HuH-7 (cell line): ENCODE results near the gene SERTAD1.

Experiments used
- DNase-seq: peaks from one replicate; pipeline ENCODE4 v3.0.0; 2011; ENCODE audit warnings: low spot score

Gene SERTAD1

DNA sequence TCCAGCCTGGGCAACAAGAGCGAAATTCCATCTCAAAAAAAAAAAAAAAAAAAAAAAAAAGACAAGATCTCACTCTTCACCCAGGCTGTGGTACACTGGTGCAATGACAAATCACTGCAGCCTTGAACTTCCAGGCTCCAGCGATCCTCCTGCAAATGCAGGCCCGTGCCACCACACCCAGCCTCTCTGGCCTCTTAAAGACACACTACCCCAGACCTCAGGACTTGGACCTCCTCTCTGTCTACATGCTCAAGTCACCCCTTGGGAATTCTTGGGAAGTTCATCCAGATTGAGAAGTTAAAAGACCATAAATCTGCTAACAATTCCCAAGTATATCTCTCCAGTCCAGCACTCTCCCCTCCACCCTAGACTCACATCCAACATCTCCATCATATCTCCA lies 25.2 kb downstream of the SERTAD1 start:
- no peak for DNase-seq

DNA sequence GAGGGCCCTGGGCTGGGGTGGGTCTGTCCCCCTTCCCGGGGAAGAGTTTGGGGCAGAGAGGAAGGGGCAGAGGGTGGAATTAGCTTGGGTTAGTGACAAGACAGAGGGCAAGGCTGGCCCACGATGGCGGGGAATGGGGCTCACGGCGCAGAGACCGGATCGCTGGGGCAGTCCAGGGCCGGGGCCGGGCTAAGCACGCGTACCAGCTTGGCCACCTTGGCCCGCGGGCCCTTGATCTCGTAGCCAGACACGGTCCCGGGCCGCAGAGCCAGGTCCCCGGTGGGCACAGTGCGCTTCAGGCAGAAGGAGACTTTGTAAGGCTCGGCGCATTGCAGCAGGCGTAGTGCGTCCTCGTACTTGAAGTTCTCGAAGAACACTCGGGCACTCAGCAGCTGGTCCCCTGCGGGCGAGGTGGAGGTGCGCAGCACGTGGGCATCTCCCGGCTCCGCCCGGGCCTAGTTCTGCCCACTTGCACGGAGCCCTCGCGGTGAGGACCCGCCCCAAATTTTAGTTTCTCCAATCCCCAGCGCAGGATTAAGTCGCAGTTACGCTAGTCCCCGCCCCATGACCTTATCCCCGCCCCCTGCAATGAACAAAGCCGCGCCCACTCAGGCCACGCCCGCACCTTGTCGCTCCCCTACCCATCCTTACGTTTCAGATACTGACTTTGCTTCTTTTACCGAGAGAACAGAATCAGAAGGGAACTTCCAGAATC lies 27.2 kb downstream of the SERTAD1 start:
- DNase-seq = no peak

DNA sequence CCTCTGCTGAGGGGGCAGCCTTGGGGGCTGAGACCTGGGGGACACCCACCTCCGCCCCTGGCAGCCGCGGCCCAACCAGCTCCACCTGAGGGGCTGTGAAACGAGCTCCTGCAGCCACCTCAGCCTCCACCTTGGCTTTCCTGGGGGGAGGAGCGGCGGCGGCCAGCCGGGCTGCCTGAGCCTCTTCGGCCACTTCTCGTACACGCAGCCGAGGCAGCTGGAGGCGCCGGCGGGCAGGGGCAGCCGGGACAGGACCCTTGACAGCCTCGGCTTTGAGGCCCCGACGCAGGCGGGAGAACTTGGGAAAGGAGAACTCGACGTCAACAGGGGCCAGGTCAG lies 28.3 kb downstream of the SERTAD1 start:
- DNase-seq = no peak

DNA sequence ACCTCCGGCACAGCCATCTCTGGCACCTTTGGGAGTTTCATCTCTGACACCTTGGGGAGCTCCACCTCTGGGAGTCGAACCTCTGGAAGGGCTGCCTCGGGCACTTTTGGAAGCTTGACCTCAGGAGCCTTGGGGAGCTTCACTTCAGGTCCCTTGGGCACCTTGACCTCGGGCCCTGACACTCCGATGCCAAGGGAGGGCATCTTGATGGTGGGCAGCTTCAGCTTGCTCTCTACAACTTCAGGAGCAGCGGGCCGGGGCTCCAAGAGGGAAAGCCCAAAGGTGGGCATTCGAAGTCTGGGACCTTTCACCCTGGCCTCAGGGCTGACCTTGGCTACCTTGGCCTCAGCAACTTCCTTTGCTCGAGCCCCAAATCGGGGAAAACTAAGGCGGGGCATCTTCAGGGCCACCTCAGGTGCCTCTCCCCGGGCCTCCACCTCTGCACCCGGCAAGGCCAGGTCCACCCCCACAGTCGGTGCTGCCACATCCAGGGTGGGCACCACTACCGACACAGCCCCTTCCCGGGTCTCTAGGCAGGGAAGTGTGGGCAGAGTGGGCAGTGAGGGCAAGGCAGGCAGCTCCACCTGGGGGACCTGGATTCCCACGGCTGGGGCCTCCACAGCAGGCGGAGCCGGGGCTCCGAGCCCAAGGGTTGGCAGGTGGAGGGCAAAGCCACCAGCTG lies 28.8 kb downstream of the SERTAD1 start:
- DNase-seq = no peak

DNA sequence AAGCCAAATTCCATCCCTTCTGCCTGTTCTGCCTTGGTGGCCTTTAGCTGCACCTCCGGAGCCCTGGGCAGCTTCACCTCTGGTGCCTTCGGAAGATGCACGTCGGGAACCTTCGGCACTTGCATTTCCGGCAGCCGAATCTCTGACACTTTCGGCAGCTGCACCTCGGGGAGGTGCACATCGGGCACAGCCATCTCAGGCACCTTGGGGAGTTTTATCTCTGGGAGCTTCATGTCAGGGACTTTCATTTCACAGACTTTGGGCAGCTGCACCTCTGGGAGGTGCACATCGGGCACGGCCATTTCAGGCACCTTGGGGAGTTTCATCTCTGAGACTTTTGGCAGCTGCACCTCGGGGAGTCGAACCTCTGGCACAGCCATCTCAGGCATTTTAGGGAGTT lies 29.8 kb downstream of the SERTAD1 start:
- DNase-seq = no peak

DNA sequence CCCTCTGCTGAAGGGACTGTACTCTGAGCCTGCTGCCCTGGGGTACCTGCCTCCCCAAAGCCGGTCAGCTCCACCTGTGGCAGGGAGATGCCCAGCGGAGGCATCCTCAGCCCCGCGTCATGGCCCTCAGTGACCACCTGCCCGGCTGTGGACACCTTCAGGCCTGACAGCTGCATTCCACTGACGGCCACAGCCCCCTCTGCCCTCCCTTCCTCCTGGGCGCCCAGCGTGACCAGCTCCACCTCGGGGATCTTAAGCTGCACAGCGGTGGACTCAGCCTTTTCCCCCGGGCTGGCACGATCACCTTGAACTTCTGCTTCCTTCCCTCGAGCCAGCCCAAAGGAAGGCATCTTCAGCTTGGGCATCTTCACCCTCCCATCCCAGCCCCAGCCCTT lies 31.0 kb downstream of the SERTAD1 start:
- DNase-seq = no peak

DNA sequence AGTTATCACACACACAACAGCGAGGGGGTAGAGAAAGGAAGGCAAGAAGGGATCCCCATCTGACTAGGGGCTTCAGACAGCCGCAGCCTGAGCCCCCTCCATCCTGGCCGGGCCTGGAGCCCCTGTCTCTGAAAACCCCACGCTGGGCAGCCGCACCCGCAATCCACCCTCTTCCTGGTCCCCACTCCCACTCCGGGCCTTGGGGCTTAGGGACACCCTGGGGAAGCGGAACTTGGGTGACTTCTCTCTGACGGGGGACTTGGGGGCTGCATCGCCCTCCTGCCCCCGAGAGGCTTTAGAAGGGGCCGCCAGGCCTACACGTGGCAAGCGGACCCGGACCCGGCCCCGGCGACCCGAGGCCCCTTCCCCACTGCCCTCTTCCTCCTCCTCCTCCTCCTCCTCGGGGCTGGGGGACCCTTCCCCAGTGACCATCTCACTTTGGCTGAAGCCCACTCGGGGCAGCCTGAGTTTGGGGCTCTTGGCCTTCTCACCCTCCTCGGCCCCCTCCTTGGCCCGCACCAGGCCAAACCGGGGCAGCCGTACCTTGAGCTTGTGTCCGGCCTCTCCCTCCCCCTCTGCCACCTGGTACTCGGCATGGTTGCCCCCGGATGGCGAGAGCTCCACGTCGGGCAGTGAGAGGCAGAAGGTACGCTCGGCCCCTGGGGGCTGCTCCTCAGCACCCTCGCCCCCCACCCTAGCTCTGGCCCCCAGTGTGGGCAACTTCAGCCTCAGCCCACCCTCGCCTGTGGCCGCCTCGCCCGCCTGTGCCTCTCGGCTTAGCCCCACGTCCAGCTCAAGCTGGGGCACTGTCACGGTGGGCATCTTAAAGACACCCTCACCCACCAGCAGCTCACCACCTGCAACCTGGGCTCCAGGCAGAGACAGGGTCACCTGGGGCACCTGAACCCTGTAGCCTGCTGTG lies 31.6 kb downstream of the SERTAD1 start:
- no peak for DNase-seq

DNA sequence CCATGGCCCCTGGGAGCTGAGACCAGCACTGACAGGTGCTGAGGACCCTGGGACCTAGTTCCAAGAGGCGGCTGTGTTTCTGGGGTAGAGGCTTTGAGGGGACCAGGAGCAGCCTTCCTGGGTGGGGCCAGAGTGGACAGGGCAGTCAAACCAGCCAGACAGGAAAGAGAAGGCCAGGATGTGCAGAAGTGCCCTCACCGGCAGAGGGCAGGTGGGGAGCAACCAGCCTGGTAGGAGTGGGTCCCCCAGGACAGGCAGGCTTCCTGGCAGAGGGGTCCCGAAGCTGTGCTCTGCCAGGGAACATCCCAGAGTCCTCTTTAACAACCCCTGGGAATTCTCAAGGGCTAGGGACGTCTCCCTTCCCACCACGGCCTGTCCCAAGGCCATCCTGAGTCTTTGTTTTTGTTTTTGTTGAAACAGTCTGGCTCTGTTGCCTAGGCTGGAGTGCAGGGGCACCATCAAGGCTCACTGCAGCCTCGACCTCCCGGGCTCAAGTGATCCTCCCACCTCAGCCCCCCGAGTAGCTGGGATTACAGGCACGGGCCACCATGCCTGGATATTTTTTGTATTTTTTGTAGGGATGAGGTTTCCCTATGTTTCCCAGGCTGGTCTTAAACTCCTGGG lies 32.8 kb downstream of the SERTAD1 start:
- no peak for DNase-seq

DNA sequence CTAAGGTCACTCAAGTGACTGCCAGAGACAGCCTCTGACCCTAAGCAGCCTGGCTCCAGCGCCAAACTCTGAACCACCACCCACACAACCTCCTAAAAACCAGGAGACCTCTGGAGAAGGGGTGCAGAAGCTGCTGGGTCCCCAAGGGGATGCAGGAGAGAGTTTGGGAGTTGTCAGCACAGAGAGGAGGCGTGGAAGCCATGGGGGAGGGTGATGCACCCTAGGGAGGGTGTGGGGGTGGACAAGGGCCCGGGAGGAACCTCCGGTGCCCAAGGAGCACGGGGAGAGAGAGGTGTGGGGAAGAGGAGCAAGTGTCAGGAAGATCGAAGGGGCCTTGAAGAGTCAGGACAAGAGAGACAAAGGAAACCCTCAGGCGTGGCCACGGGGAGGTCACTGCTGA lies 33.7 kb downstream of the SERTAD1 start:
- DNase-seq = no peak

DNA sequence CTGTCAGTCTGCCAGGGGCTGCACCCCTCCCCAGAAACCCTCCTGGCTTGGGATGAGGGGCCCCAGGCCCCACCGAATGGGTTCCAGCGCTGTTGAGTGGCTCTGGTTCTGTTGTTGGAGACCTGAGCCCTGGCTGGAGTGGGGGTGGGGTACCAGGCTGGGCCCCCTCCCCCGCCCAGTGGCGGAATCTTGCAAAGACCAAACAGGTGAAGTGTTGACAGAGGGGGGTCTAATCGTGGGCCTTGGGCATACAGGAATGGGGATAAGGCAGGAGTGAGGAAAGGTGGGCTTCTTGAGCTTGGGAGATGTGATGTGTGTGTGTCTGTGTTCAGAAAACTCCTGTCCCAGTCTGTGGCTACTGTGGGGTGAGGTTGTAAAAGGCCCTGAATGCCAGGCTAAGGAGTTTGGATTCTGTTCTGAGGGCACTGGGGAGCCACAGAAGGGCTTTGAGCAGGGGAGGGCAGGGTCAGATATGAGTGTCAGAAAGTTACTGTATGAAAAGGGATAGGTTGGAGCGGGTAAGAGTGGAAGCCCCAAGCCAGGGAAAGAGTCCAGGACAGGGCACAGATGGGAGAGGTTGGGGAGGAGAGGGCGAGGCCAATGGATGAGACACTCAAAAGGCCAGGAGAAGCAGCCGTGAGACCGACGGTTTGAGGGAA lies 35.6 kb downstream of the SERTAD1 start, which contains the start of gene HIPK4:
HIPK4 (minus strand) TSS at position 98 of the 659 bp plus-strand sequence. CDS start 279 bp downstream, outside the sequence.
- DNase-seq = no peak

DNA sequence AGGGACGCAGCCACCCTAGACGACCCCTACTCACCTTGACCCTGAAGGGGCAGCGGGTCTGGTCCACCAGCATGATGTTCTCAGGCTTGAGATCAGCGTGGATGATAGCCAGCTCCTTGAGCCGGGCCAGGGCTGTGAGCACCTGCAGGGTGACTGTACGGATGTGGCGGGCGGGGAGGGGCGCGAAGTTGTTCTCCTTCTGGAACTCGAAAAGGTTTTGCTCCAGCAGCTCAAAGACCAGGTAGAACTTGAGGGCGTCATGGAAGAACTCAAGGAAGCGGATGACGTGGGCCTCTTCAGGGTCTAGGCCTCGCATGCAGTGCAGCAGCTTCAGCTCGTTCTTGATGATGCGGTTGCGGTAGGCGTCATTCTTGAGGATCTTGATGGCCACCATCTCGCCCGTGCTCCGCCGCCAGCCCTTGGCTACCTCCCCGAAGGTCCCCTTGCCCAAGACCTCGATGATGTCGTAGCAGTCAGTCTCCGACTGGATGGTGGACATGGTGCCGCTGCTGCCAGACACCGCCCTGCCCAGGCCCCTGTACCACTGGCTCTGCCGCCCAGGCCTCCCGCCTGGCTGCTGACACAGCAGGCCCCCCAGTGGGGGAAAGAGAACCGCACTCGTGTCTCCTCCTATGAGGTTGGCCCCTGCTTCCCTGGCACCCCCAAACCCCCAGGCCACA lies 36.2 kb downstream of the SERTAD1 start:
- DNase-seq = no peak

DNA sequence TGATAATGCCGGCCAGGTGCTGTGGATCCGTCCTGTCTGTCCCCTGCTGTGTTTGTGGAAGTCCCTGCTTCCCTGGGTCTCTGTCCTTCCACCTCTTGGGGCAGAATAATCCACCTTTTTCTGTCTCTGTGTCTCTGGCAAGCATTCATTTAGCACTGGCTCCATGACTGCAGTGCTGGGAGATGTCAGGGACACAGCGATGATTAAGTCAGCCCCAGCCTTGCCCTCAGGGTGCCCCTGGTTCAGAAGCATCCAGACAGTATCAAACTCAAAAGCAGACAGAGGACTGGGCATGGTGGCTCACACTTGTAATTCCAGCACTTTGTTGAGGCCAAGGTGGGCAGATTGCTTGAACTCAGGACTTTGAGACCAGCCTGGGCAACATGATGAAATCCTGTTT lies 37.3 kb downstream of the SERTAD1 start:
- no peak for DNase-seq

DNA sequence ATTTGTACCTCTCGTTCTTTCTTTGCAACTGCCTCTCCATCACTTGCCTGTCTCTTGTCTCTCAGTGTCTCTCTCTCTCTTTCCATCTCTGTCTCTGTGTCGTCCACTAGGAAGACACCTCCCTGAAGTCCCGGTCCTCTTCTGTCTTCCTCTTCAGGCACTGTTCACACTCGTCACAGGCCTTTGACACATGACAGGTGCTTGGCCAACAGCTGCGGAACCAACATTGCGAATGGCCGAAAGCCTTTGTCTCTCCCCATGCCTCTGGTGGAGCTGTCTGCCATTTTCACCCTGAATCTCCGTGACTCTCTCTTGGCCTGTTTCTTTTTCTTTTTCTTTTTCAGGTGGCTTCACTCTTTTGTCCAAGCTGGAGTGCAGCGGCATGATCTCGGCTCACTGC lies 38.6 kb downstream of the SERTAD1 start:
- no peak for DNase-seq

DNA sequence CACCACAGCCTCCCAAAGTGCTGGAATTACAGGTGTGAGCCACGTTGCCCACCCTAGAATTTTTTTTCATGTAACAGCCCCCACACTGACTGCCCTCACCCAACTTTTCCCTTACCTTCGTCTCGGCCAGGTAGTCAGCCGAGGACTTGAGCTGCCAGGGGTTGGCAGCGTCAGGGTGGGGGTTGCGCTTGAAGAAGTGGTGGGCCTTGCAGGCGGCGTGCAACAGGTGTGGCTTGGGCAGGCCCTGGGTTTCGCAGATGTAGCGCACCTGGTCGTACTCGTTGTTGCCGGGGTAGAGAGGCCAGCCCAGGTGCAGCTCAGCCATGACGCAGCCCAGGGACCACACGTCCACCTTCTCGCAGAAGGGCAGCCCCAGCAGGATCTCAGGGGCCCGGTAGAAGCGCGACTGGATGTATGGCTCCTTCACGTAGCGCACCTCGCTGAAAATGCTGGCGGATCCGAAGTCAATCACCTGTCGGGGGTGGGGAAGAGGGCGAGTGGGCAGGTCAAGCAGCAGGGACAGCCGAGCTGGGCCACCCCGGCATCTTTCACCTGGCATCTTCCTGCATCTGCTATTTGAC lies 42.0 kb downstream of the SERTAD1 start:
- DNase-seq = no peak

DNA sequence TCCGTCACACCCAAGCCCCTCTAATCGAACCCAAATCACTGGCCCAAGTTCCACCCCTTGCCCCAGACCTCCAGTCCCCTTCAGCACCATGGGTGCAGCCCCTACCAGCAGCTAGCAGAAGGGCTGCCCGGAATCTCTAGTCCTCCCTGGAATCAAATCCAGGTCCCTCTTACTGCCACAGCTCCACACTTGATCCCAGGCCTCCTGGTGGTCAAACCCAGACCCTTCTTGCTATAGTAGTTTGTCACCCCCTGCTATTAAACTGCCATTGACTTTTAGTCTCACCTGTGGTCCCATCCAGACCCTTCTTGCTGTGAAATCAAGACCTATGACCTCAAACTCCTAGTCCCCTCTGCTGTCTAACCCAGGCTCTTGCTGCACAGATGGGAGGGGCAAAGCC lies 44.5 kb downstream of the SERTAD1 start:
- peak; percentile 55 for DNase-seq

DNA sequence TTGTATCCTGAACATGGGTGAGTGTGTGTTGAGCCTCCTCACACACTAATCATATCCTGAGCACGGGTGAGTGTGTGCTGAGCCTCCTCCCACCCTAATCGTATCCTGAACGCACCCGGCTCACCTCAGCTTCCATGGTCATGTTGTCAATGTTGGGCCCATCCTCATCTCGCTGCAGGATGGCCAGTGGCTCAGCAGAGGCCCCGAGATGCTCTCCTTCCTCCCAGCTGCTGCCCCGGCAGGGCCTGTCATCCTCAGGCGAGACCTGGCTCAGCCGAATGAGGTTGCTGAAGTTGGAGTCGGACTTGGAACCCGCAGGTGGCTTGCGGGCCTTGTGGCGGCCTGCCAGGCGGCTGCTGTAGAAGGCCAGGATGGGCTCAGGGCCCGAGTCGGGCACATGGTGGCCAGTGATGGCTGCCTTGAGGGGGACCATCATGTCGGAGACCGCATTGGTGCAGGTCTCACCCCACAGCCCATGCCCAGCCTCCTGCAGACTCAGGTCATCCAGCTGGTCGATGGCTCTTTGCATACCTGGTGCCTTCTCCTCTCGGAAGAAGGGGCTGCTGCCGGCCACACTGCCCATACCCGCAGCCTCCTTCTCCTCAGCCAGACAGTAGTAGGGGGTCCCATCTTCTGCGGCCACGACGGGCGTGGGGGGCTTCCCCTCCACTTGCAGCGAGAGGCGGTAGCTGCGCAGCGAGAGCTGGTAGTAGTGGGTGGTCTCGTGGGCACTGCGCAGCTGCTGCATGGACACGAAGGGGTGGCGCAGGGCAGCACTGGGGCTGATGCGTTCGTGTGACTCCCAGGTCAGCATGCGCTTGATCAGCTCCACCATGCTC lies 45.4 kb downstream of the SERTAD1 start:
- DNase-seq = no peak

DNA sequence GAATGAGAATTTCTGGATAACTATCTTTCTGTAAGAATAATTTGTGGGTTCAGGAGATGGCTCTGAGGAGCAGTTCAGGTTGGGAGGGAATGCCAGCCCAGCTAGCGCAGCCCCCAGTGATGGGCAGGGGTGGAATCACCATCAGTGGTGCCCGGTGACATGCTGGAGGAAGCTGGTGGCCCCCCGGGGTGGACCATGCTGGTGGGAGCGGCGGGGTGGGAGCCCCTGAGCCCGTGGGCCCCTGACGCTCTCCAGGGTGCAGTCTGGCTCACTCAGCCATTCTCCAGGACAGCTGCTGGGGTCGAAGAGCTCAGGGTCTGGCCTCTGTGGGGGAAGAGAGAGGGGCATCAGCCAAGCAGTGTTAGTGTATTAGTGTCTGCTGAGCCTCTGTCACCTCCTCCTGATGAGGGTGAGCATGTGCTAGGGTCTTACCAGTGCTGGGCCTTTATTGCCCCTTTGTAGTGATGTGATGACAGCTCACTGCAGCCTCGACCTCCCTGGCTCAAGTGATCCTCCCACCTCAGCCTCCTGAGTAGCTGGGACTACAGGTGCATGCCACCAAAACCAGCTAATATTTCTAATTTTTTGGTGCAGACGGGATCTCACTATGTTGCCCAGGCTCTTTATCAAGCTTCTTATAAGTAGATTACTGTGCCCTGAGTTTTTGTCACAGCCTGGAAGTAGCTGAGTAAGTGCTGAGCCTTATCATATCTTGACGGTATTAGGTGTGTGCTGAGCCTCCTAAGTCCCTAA lies 46.2 kb downstream of the SERTAD1 start:
- no peak for DNase-seq

DNA sequence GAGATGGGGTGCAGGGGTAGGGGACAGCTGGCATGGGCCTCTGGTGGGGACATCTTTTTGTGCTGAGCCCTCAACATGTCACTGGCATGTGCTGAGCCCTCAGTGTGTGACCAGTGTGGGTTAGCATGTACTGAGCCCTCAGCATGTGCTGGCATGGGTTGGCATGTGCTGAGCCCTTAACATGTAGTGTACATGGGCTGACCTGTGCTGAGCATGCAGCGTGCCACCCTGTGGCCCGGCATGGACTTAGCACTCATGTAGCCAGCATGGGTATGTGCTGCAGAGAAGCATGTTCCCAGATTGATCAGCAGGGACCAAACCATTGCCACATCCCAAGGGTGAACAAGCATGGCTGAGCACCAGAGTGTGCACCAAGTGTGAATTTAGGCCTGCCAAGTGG lies 47.3 kb downstream of the SERTAD1 start:
- DNase-seq = no peak

DNA sequence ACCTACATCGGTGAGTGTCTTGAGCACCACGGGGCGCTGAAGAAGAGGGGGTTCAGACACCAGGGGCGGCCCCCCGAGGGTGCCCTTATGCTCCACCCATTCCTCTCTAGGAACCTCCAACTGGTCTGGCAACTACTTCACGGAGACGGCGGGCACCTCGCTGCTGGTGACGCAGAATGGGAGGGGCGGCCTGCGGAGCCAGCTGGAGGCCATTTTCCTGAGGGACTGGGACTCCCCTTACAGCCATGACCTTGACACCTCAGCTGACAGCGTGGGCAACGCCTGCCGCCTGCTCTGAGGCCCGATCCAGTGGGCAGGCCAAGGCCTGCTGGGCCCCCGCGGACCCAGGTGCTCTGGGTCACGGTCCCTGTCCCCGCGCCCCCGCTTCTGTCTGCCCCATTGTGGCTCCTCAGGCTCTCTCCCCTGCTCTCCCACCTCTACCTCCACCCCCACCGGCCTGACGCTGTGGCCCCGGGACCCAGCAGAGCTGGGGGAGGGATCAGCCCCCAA lies 47.9 kb downstream of the SERTAD1 start:
- DNase-seq = no peak
